Activated CD4-positive, alpha-beta T cell treated with anti-CD3 and anti-CD28 coated beads for 24 hours (primary cell): Measurements from ENCODE around the gene ZIC3.
"Not testable (repeated sequence)": the region's sequence is repeated elsewhere in the genome, so short reads cannot be mapped to it uniquely, and the experiment has no call there.

ENCODE experiments used
- DNase-seq, 2 donors: peaks; one replicate each; pipeline ENCODE4 v3.0.0-alpha.2; 2020; ENCODE audit warnings: low read depth in 2 of 2

ZIC3 gene

DNA sequence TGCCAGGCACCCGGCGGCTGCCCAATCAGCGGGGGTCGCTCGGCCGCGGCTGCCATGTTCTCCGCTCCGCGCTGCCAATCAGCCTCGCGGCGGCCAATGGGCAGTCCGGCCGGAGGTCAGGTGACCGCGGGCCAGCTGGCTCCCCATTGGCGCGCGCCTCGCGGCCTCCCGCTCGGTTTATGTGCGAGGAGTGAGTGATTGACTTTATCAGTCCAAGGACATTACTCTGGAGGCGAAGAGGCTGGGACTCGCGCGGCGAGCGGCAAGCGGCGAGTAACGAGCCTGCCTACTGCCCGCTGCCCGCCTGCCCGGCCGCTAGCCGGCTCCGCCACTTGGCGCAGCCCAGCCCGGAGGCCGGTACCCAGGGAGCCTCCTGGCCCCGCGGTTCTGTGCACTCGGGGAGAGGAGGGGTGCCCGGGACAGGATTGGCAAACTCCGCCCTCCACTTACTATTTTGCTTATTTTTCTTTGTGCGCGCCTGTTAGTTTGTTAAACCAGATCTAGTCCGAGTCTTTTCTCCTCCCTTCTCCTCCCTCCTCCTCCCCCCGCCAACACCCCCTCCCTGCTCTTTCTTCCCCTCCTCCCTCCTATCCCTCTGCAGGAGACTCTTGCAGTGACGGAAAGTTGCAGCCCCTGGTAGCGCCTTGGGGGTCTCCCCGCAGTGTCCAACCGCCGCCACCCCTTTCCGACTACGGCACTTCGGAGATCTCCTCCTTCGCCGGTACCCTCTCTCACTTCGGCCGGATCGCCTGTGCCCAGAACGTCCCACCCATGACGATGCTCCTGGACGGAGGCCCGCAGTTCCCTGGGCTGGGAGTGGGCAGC, at the start of gene ZIC3:
TSS of gene ZIC3 (plus strand) at position 207 of the 825 bp plus-strand sequence. CDS start at position 772, 565 bp downstream.
- no peak for DNase-seq

DNA sequence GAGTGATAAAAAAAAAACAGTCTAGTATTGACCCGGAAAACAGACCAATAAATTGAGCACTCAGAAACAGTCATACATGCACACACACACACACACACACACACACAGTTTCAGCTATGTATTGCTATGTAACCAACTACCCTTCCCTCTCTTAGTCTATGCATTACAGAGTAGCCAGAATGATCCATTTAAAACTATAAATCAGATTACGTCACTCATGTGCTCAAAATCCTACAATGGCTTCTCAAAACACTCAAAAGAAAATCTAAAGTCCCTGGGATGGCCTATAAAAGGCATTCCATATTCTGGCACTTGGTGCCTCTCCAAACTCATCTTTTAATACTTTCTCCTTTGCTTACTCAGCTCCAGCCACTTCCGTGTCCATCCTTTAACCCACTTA, 46.5 kb upstream of the ZIC3 start:
- DNase-seq, result no peak

DNA sequence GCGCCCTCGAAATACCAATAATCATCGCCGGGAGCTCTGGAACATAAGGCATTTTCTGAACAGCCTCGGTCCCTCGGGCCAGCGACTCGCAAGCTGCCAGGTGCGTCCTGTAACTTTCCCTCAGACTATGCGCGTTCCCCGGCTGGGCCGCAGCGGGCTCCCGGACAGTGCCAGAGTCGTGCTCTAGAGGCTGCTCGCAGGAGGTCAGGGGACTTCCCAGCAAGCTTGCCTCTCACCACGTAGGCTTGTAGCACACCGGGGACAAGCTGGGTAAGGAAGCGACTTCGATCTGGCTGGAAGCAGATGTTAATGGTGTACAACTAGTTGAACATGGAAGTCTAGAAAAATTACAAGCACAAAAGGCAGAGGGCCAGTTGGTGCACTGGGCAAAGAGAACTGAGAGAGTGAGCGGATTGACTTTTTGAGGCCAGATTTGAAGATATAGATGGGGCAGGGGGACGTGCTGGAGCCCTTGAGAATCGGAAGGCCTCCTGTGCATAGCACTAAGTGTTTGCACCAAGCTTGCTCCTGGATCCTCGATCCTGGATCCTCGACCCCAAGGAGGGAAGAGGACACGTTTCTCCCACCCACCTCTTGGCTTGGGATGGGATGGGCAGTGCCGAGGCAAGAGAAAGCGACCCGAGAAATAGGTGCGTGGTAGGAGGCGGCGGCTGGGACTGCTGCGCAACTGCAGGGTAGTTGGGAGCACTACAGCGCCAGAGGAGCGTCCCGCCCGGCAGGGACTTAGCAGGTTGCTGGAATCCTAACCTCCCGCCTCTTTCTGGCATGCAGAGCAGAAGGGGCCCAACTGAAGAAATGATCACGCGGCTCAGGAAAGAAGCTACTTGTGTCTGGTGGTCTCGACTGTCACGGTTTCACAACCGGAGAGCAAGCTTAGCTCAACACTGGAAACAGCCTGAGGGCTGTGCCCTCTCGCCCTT, 19.9 kb upstream of the ZIC3 start:
- no peak for DNase-seq

DNA sequence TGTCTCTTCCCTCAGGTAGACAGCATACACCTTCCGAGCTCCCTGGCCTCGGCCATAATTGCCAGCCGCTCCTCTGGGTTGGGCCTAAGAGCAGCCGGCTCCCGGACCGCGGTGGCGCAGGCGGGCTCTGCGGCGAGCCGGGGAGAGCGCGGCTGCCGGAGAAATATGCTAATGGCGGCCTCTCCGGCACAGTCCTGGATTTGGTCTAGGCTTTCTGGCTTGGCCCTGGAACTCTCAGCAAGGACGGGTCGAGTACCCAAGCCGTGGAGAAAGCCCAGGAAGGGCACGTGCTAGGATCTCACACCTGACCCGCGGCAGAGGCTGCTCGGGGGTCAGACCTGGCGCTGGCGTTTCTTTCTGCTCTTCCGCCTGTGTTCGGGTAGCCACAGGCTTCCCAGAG, 18.6 kb upstream of the ZIC3 start:
- DNase-seq, result no peak

DNA sequence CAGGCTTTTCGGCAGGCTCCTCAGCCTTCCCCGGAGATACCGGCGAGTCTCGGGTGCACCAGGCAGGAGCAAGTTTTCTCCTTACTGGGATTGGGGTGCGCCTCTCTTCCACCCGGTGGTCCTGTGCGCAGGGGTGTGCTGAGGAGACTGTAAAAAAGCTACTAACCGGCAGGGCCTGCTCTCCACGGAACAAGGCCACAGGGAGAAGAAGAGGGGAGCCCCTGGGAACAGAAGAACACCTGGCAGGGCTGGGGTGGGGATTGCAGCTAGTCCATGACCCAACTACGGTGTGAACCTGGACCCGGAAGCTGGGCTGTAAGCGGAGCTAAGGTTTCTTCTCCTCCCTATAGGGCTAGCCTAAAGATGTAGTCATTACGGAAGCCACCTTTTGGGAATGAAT, 17.7 kb upstream of the ZIC3 start:
- DNase-seq, result no peak

DNA sequence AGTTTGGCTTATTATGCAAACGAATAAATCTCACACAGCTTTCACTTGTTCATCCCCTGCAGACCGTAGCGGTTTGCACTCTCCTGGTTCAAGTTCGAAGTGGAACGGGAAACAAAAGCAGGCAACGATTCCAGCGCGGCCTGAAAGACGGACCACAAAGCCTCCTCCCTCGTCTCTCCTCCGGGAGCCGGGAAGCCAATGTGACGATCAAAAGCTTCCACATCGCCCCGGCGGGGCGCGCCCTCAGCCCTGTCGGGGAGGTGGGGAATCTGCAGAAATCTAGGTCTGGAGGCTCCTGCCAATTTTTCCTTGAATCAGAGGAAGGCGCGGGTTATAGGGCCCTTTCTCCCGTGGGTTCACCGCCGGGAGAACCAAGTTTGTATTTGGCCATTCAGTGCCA, 16.9 kb upstream of the ZIC3 start:
- no peak for DNase-seq

DNA sequence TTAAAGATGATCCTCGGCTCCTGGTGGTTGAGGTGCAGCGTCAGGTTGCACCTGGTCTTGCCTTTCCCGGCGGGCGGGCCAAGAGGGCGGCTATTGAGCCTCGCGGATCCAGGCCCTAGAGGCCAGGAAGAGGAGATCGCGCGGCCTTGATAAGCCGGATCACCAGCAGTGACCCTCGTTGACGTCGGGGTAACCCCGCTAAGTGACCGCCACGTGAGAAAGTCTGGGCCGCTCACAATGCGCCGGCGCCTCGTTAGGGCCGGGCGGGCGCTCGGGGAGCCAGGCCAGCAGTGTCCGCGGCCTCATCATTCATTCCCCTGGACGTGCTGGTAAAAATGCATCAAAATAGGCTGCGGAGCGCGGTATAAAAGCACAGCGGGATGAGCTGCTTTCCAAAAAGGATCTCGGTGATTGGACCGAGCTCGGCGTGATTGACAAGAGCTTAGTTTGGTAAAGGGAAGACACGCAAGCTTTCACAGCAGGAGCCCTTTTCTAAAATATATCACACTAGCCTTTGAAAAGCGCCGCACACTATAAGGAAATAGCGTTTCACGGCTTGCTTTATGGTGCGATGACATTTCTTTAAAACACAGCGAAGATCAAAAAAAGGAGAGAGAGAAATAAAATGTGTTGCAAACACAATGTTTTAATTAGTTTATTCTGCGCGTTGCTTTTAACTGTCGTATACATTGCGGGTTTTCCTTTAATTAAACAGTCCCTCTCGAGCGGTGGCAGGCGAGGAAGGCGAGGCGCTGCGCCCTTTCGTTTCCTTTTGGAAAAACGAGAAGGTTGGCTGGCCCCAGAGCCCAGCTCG, 15.9 kb upstream of the ZIC3 start:
- no peak for DNase-seq

DNA sequence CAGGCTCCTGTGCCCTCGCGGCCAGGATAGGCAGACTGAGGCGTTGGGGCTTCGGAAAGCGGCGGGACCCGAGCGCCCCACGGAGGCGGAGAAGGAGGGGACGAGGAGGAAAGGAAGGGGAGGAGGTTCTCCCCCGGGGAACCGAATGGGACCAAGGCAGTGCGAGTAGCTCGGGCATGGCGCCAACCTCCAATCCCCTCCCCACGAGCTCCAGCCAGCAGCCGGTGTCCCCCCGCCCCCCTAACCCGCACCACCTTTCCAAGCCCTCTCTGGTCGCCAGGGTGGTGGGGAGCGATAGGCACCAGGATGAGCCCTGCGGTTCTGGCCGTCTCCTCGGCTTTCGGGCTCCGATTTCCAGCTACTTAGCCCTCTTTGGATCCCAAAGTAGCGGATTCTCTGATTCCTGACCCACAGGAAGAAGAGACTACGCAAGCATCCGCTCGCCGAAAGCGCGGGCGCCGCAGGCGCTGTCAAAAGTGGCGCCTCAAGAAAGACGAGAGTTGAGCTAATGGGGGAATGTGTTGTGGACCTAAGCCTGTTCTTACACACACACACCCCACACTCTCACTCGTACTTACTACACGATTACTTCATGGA, 15.2 kb upstream of the ZIC3 start:
- no peak for DNase-seq

DNA sequence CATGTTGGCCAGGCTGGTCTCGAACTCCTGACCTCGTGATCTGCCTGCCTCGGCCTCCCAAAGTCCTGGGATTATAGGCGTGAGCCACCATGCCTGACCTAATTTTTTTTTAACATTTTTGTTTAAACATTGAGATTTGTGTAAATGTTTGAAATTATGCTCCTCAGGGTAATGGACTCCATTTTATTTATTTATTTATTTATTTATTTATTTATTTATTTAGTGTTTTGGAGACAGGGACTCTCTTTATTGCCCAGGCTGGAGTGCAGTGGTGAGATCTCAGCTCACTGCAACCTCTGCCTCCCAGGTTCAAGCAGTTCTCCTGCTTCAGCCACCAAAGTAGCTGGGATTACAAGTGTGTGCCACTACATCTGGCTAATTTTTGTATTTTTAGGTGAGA, 13.8 kb upstream of the ZIC3 start:
- not testable (repeated sequence) for DNase-seq

DNA sequence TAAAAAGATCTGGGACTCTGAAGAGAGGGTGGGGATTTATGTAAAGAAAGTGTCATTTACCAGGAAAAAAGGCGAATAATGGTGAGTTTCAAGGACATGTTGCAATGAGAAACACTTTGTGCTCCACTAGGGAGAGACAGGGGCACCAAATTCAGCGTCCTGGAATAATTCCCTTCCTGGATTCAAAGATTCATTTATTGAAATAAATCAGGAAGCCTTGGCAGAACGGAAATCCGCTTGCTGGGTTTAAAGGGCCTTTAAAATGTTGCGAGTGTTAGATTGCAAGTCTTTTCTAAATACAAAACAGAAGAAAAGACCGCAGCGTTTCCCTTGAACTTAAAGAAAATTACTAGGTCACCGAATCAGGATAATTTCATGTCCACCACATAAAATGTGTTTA, 3.8 kb upstream of the ZIC3 start:
- DNase-seq, result no peak

DNA sequence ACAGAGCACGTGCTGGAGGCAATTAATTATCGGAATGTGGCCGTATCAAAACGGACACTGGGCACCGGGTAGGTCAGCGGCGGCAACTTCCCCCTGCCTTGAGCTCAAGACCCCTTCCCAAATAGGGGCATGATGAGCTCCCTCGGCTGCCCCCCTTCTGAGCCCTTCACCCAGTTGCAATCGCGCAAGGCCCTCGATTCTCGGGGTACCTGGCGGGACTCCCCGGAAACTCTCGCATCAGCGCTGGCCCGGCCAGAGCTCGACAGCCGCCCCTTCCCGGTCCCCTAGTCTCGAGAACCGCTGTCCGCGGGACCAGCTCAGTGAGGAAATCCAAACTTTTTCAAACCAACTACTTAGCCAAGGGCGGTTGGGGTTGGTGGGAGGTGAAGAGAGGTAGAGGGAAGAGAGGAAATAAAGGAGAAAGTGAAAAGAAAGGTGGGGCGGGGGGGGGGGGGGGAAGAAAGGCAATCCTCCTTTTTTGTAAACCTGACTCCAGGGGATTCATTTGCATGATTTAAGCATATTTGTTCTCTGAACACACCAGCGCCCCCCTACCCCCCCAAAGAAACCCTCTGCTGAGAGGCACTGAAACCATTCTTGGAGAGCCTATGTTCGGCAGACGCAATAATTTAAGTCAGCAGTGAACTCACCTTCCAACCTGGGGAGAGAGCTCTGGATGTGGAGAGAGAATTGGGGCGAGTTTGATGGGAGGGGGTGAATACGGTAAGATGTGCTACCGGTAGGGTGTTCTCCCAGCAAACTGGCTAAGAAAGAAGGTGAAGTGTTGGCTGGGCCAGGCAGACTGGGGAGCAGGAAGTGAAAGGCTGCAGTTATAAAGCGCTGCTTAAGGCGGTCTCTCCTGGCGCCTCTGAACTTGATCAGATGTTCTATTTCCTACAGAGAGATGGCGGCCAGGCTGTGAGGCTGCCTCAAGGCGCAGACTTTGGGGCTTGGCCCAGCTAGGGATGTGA, 2.0 kb upstream of the ZIC3 start:
- DNase-seq, result no peak

DNA sequence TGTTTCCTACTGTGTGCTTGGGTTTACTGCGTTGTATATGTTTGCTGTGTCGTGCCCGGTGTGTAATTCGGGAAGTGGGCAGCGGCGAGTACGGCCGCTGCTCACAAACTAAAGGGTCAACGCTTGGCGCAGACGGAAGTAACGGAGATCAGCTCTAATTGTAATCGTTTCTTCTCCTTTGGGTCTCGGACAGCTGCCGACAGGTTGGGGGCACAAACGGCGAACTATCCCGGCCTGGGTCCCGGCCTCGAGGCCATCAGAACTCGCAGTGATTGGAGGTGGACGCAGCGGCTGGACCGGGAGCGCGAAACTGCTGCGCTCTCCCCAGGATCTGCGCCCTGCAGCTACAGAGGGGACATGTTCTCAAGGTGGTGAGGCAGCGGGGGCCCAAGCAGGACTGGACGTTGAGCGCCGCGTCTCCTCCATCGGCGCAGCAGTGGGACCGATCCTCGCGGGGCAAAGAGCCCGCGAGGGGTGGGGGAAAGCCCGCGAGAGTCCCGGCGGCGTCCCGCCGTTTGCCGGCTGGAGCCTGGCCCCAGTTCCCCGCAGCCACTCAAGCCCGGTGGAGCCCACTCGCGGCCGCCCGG, 516 bp upstream of the ZIC3 start:
- DNase-seq, result no peak

DNA sequence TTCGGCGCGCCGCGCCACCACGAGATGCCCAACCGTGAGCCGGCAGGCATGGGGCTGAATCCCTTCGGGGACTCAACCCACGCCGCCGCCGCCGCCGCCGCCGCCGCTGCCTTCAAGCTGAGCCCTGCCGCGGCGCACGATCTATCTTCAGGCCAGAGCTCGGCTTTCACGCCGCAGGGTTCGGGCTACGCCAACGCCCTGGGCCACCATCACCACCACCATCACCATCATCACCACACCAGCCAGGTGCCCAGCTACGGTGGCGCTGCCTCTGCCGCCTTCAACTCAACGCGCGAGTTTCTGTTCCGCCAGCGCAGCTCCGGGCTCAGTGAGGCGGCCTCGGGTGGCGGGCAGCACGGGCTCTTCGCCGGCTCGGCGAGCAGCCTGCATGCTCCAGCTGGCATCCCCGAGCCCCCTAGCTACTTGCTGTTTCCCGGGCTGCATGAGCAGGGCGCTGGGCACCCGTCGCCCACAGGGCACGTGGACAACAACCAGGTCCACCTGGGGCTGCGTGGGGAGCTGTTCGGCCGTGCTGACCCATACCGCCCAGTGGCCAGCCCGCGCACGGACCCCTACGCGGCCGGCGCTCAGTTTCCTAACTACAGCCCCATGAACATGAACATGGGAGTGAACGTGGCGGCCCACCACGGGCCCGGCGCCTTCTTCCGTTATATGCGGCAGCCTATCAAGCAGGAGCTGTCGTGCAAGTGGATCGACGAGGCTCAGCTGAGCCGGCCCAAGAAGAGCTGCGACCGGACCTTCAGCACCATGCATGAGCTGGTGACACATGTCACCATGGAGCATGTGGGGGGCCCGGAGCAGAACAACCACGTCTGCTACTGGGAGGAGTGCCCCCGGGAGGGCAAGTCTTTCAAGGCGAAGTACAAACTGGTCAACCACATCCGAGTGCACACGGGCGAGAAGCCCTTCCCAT, 1.1 kb downstream of the ZIC3 start:
- DNase-seq, result no peak

DNA sequence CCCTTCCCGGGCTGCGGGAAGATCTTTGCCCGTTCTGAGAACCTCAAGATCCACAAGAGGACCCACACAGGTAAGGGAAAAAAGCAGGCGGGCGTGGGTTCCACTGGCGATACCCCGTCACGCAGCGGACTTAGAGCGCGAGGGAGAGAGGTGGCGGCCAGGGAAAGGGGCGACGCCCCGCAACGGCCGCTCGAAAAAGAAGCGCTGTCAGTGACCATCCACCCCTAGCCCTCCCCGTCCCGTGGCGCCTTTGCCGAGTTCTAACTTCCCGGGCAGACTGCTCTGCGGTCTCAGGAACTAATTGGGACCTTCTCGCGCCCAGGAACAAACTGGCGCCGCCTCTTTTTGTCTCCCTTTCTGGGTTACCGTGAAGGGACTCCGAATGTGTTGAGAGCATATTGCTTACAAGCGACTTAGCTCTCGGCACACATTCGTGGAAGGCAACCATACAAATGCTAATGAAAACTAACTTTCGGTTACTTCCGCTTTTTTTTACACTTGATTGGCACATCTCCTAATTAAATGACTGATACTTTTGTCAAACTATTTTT, 1.8 kb downstream of the ZIC3 start:
- no peak for DNase-seq

DNA sequence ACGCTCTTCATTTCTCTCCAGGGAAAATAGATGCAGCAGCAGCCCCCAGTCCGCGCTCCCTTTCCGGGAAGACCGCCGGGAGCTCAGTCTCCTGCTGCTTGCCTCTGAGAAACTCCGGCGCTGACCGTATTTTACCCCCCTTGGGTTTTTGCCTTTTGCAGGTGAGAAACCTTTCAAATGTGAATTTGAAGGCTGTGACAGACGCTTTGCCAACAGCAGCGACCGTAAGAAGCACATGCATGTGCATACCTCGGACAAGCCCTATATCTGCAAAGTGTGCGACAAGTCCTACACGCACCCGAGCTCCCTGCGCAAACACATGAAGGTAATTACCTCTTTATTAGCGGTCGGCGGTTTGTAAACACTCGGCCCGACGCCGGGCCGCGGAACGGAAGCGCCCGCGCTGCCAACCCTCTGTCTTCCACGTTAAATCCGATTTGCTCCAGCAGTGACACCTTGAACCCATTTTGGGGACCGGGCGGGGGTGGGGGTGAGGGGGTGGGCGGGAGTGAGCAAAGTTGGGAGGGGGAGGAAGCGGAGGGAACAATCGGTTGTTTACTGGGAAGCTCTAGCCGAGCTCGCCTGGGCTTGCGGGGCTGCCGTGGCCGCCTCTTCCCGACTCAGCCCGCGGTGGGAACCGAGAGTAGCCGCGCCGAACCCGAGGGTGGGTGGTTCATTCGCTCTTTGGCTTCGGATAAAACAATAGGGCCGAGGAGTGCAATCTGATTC, 3.0 kb downstream of the ZIC3 start:
- DNase-seq, result no peak

DNA sequence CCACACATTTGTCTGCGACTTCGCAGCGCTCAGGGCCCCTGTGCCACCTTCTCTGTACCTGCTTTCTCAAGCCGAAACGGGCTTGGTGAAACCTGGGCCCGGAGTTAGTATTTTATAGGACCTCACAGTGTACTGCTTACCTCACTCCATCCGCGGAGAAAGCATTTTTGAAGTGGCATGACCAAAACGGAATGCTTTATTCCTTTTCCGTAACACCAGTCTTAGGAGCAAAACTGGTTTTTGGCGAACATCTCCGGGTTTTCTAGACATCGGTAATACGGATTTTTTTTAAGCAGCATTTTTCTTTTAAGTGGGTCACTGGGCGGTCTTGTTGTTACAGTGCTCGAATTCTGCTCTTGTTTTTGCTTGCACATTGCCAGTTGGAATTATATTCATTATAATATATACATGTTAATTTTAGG, 3.6 kb downstream of the ZIC3 start:
- DNase-seq, result no peak

DNA sequence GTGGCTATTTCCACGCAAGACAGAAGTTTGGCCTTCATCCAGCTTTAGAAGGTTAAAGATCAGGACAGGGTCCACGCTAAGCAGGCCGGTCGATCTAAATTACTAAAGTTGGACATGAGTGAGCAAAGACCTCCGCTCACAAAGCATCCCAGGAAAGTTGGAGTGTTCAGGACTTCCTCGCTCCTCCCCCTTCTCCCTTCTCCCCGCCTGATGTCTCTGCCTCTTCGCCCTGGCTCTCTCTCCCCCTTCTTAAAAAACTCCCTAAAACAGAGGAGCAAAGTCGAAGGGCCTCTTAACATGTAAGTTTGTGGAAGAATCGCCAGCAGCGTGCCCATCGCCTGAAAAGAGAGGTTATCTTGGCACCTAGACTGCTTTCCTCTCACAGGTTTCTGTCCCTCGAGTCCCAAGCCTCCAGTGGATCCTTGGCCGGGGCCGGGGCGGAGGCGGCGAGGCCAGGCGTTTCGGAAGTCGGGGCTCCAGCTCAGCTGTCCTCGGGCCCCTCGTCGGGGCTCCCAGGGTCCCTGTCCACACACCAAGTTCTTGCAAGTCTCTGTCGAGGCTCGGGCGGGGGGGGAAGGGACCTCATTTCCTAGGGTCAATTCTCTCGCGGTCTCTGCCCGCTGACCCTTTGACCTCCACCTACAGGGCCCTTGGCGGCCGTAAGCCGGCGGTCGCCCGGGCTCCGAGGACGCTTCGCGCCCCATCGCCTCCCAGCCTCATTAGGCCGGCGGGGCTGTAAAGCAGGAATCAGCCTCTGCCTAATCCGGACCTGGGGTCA, 7.6 kb downstream of the ZIC3 start:
- DNase-seq, result no peak
